ENCODE measurements around the gene RAB21. TPM values are rescaled to one million over a fixed set of nuclear protein-coding genes. Genes with fewer than 3 reads are reported as not detected.

RAB21 gene, protein sequence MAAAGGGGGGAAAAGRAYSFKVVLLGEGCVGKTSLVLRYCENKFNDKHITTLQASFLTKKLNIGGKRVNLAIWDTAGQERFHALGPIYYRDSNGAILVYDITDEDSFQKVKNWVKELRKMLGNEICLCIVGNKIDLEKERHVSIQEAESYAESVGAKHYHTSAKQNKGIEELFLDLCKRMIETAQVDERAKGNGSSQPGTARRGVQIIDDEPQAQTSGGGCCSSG
- total RNA-seq: 10 to 100 TPM; 90.5 to 97.5 (median 92.4) TPM

DNA sequence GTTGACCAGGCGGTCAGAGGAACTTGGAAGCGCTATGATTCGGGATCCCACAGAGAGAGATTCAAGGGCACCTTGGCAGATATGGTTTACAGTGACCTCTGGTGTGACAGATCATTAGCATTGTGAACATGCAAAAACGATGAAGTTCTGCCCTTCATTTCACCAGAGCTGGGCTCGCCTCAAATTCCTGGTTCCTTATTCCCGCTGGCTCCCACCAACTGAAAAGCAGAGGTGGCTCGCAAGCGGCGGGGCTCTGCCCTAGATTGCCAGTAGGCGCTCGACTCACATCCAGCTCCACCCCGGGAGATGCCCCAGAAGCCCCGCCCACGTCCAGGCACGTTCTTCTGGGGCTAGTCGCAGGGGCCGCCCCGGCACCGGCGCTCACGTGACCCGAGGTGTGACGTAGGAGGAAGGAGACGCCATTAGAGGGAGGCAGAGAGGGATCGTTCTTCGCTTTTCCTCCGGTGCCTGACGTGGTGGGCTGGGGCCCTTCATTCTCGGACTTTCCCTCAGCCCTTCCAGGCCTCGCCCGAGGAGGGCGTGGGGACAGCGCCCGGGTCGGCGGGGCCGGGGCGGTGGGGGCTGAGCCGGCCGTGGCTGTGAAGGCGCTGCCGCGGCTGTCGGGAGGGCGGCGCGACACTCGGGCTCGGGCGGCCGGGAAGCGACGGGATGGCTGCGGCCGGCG lies at the start of gene RAB21:
TSS of gene RAB21 (plus strand) at position 403 of the 685 bp plus-strand sequence. CDS start at position 670, 267 bp downstream.
- peaks cover 4% of the 10 kb centered on the region for H3K27me3 Mint-ChIP-seq (ENCODE audit: low read depth)
- H3K36me3 Mint-ChIP-seq (ENCODE audit: insufficient read depth): peaks cover 29% of the 10 kb centered on the region
- ATAC-seq (peak; percentile 91 to 93), DNase-seq (peak; percentile 99)
- H3K9me3 Mint-ChIP-seq: peaks cover 8% of the 10 kb centered on the region
- peak within 1 kb of the TSS; percentile 95 for H3K4me3 Mint-ChIP-seq
- H3K4me1 Mint-ChIP-seq (ENCODE audit: low read depth): peaks cover 35% of the 10 kb centered on the region

DNA sequence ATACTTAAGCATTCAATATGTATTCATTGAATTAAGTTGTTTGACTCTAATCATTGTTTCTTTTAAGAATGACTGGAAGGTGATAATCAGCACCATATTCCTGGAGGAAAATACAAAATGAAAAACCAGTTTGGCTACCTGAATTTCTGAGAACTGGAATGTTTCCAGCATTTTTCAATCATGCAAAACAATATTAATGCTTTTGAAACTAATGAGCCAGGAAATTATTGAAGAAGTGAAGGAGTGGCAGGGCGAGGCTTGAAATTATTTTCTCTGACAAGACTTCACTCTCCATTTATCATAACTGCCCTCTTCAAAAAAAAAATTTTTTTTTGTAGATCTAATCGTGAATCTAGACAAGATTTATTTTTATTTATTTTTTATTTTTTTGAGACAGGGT lies 49.7 kb upstream of the RAB21 start:
- no peak for ATAC-seq
- Mint-ChIP-seq H3K36me3 (ENCODE audit: insufficient read depth) (peaks cover 19% of the 10 kb centered on the region), H3K4me3 (no peak overlapping the region), H3K27me3 (ENCODE audit: low read depth) (no peaks in the 10 kb centered on the region), H3K9me3 (no peaks in the 10 kb centered on the region), H3K4me1 (ENCODE audit: low read depth) (peaks cover 10% of the 10 kb centered on the region)
- DNase-seq: no peak

DNA sequence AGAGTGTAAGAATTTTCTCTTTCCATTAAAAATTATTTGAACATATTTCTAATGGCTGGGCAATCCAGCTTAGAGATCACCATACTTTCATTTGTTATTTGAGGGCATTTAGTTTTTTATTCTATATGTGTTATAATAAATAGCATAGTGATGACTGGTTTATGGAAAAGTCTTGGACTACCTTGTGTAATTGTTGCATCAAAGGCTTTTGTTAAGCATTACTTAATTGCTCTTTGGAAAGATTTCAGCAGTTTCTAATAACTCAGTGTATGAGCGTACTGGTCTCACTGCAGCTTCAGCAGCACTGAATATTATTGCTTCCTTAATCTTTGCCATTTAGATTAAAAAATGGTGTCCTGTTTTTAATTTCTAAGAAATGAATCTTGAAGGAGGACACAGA lies 46.0 kb upstream of the RAB21 start:
- H3K36me3 Mint-ChIP-seq (ENCODE audit: insufficient read depth): peaks cover 8% of the 10 kb centered on the region
- no peak for ATAC-seq
- H3K9me3 Mint-ChIP-seq: peaks cover 18% of the 10 kb centered on the region
- no peak overlapping the region for H3K4me3 Mint-ChIP-seq
- DNase-seq: no peak
- H3K27me3 Mint-ChIP-seq (ENCODE audit: low read depth): no peaks in the 10 kb centered on the region
- H3K4me1 Mint-ChIP-seq (ENCODE audit: low read depth): peaks cover 10% of the 10 kb centered on the region

DNA sequence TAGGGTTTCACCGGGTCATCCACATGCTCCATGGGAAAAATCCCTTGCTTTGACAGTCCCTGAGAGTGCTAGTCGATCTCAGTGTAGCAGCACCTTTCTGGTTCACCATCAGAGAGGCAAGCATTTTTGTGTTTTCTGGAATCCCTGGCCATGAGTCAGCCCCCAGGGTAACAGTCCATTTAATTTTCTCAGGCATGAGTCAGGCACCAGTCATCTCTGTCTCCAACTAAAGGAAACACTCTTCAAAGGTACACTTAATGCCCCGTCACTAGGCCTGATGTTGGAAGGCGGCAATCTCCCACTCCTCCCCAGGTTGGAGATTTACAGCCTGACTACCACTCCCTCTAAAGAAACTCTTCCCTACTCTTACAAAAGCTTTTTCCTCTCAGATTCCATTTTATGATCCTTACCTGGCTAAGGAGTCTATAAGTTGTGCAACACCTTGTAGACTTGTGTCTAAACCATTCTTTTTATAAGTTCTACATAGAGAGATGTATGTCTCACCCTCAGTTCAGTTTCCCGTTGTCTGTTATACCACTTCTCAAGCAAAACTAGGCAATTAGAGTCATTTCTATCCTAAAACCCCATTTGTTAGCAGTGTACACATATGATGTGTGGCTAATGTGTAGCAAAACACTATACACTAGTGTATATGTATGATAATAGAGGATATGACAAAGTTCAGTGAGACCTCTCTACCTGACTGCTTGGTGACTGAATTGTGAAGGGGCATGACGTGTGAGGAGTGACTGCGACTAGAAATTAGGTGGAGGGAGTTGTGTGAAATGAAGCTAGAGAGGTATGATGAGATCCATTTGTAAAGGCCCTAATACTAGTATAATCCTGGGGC lies 44.2 kb upstream of the RAB21 start:
- Mint-ChIP-seq H3K4me3 (no peak overlapping the region), H3K4me1 (ENCODE audit: low read depth) (peaks cover 10% of the 10 kb centered on the region), H3K27me3 (ENCODE audit: low read depth) (no peaks in the 10 kb centered on the region), H3K9me3 (peaks cover 27% of the 10 kb centered on the region), H3K36me3 (ENCODE audit: insufficient read depth) (peaks cover 5% of the 10 kb centered on the region)
- no peak for ATAC-seq
- DNase-seq: no peak

DNA sequence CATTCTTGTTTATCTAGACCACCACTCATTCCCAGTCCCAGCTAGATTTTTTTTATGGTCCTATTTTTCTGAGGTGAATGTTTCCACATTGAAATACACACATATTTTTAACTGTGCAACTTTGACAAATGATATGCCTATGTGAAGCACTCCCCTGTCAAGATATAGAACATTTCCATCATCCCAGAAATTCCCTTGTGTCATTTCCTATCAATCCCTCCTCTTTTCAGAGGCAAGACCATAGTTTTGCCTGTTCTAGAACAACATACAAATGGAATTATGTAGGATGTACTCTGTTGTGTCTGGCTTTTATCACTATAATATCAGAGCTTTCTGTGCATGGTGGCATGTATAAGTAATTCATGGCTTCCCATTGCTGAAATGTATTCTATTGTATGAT lies 36.1 kb upstream of the RAB21 start:
- Mint-ChIP-seq H3K4me3 (no peak overlapping the region), H3K36me3 (ENCODE audit: insufficient read depth) (no peaks in the 10 kb centered on the region), H3K4me1 (ENCODE audit: low read depth) (no peaks in the 10 kb centered on the region), H3K9me3 (peaks cover 18% of the 10 kb centered on the region), H3K27me3 (ENCODE audit: low read depth) (no peaks in the 10 kb centered on the region)
- DNase-seq (no peak), ATAC-seq (no peak)

DNA sequence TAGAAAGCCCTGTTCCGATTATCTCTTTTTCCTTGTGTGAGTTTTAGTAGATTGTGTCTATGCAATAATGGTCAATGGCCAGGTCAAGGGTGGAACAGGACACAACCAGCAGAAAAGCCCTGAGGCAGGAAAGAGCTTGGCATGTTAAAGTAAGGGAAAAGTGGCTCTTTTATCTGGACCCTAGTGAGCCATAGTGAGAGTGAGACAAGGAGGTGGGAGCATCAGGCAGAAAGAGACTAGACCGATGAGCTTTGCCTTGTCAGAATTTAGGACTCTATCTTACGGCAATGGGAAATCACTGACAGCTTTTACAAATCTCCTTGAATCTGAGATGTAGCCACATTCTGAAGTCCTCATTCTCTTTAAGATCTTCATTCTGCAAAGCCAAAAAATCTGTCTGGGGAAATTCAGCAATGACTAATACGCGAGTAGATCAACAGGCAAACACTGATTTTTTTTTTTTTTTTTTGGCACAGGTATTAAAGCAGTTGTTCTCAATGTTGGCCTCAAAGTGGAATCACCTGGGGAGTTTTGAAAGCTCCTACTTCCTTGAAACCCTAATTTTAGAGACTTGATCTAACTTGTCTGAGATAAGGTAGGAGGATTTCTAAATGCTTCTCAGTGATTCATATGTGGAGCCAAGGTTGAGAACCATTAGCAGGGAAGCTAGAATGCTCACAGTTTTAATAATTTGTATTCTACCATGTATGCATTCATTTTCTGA lies 34.9 kb upstream of the RAB21 start:
- no peak overlapping the region for H3K4me3 Mint-ChIP-seq
- no peaks in the 10 kb centered on the region for H3K27me3 Mint-ChIP-seq (ENCODE audit: low read depth)
- ATAC-seq (no peak), DNase-seq (no peak)
- H3K9me3 Mint-ChIP-seq: peaks cover 13% of the 10 kb centered on the region
- H3K4me1 Mint-ChIP-seq (ENCODE audit: low read depth): no peaks in the 10 kb centered on the region
- H3K36me3 Mint-ChIP-seq (ENCODE audit: insufficient read depth): no peaks in the 10 kb centered on the region

DNA sequence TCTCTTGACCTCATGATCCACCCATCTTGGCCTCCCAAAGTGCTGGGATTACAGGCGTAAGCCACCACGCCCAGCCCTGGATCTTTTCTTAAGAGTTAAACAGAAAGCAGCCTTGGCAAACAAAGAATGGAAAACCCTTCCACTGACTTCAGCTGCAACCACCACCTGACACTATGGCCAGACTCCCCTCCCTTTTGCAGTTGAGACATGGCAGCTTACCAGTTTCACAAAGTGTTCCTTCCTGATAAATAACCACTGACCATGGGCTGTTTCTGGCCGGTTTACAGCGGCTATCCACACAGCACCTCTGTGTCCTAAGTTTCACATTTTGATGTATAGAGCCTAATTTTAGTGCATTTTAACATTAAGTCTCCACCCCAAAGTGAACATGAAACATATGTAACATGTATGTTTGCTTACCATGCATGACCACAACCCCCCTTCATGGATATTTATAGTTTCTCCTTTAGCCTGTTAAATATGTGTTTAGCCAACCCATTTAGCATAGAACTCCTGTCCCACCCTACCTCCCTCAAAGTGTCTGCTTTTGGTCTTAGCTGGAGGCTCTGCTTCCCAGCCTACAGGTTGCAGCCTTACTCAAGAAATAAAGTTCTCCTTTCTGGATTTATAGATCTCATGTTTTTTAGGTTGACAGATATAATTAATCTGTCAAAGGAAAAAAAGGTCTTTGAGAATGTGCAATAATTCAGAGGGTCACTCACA lies 32.7 kb upstream of the RAB21 start:
- H3K9me3 Mint-ChIP-seq: no peaks in the 10 kb centered on the region
- ATAC-seq (no peak), DNase-seq (no peak)
- peaks cover 7% of the 10 kb centered on the region for H3K27me3 Mint-ChIP-seq (ENCODE audit: low read depth)
- H3K4me1 Mint-ChIP-seq (ENCODE audit: low read depth): no peaks in the 10 kb centered on the region
- no peaks in the 10 kb centered on the region for H3K36me3 Mint-ChIP-seq (ENCODE audit: insufficient read depth)
- no peak overlapping the region for H3K4me3 Mint-ChIP-seq

DNA sequence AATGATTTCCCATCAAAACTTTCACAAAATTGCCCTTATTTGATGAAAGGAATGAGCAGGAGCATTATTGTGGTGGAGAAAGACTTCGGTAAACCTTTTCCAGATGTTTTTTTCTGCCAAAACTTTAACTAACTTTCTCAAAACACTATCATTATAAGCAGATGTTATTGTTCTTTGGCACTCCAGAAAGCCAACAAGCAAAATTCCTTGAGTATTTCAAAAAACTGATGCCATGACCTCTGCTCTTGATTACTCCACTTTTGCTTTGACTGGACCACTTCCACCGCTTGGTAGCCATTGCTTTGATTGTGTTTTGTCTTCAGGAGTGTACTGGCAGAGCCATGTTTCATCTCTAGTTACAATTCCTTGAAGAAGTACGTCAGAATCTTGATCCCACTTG lies 29.7 kb upstream of the RAB21 start:
- Mint-ChIP-seq H3K4me3 (no peak overlapping the region), H3K4me1 (ENCODE audit: low read depth) (no peaks in the 10 kb centered on the region), H3K36me3 (ENCODE audit: insufficient read depth) (no peaks in the 10 kb centered on the region), H3K9me3 (no peaks in the 10 kb centered on the region), H3K27me3 (ENCODE audit: low read depth) (peaks cover 7% of the 10 kb centered on the region)
- no peak for DNase-seq
- ATAC-seq: no peak

DNA sequence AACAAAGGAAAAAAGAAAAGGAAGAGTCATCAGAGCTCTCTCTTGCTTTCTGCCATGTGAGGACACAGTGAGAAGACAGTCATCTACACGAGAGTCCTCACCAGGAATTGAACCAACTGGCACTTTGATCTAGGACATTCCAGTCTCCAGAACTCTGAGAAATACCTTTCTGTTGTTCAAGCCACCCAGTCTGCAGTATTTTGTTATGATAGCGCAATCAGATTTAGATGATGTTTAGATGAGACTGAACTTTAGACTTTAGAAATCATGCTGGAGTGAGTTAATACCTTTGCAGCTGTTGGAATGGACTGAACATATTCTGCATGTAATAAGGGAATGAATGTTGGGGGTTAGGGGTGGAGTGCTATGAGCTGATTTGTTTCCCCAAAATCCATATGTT lies 28.1 kb upstream of the RAB21 start:
- DNase-seq (no peak), ATAC-seq (no peak)
- Mint-ChIP-seq H3K27me3 (ENCODE audit: low read depth) (peaks cover 7% of the 10 kb centered on the region), H3K9me3 (no peaks in the 10 kb centered on the region), H3K36me3 (ENCODE audit: insufficient read depth) (no peaks in the 10 kb centered on the region), H3K4me3 (no peak overlapping the region), H3K4me1 (ENCODE audit: low read depth) (no peaks in the 10 kb centered on the region)

DNA sequence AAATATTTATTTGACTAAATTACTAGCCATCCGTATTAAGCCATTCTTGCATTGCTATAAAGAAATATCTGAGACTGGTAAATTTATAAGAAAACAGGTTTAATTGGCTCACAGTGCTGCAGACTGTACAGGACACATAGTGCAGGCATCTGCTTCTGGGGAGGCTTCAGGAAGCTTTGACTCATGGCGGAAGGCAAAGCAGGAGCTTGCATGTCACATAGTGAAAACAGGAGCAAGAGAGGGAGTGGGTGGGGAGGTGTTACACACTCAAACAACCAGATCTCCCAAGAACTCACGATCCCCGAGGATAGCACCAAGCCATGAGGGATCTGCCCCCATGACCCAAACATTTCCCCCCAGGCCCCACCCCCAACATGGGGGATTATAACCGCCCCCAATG lies 26.7 kb upstream of the RAB21 start:
- Mint-ChIP-seq H3K27me3 (ENCODE audit: low read depth) (peaks cover 7% of the 10 kb centered on the region), H3K4me1 (ENCODE audit: low read depth) (no peaks in the 10 kb centered on the region), H3K9me3 (no peaks in the 10 kb centered on the region), H3K36me3 (ENCODE audit: insufficient read depth) (no peaks in the 10 kb centered on the region), H3K4me3 (no peak overlapping the region)
- no peak for DNase-seq
- no peak for ATAC-seq

DNA sequence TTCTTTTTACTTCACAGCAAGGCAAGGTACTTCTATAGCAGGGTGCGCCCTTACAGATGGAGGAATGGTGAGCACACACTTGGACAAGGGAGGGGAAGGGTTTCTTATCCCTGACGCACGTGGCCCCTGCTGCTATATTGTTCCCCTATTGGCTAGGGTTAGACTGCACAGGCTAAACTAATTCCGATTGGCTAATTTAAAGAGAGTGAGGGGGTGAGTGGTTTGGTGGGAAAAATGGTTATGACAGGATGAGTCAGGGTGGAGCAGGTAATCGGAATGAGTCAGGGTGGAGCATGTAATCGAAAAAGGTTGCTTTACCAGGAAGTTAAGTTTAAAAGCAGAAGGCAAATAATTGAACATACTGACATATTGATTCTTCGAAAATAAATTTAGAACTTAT lies 23.7 kb upstream of the RAB21 start:
- no peaks in the 10 kb centered on the region for H3K27me3 Mint-ChIP-seq (ENCODE audit: low read depth)
- no peaks in the 10 kb centered on the region for H3K9me3 Mint-ChIP-seq
- no peaks in the 10 kb centered on the region for H3K36me3 Mint-ChIP-seq (ENCODE audit: insufficient read depth)
- DNase-seq (no peak), ATAC-seq (no peak)
- H3K4me3 Mint-ChIP-seq: no peak overlapping the region
- H3K4me1 Mint-ChIP-seq (ENCODE audit: low read depth): no peaks in the 10 kb centered on the region

DNA sequence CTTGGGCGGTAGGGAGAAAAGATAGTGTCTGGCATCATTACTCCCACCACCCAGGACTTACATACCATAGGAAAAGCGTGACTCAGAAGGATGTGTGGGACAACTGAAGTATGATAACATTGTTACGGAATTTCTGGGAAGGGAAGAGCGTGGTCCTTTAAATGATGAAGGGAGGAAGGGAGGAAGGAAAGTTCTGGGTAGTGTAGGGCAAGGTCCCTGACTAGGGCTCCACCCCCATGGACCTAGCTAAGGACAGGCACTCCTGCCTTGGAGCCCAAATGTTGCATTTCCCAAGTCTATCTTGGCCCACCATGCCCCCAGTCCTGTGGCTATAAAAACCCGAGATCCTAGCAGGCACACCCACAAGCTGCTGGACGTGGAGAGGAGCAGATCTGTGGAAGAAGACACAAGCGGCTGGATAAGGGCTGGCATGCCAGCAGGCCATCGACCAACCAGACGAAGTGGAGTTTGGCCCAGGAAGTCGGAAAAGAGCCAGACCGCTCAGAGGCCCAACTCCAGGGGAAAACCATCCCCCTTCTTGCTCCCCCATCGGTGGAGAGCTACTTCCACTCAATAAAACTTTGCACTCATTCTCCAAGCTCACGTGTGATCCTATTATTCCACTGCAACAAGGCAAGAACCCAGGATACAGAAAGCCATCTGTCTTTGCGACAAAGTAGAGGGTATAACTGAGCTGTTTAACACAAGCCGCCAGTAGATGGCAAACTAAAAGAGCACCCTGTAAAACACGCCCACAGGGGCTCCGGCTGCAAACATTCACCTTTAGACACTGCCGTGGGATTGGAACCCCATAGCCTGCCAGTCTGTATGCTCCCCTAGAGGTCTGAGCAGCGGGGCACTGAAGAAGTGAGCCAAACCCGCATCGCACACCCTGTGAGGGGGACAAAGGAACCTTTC lies 23.0 kb upstream of the RAB21 start:
- ATAC-seq (no peak), DNase-seq (no peak)
- Mint-ChIP-seq H3K4me3 (no peak overlapping the region), H3K27me3 (ENCODE audit: low read depth) (no peaks in the 10 kb centered on the region), H3K9me3 (no peaks in the 10 kb centered on the region), H3K4me1 (ENCODE audit: low read depth) (no peaks in the 10 kb centered on the region), H3K36me3 (ENCODE audit: insufficient read depth) (no peaks in the 10 kb centered on the region)

DNA sequence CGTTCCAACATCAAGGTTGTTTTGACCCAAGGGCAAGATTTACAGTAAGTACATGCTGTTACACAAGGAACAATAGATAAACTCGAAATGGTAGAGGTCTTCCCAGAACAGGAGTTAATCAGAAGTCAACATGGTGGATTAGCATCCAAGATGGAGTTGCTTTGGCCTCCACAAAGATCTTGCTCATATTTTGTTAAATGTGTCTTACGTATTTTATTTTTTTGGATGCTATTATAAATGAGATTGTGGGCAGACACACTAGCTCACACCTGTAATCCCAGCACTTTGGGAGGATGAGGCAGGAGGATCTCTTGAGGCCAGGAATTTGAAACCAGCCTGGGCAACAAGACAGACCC lies 22.3 kb upstream of the RAB21 start:
- H3K36me3 Mint-ChIP-seq (ENCODE audit: insufficient read depth): no peaks in the 10 kb centered on the region
- no peaks in the 10 kb centered on the region for H3K4me1 Mint-ChIP-seq (ENCODE audit: low read depth)
- ATAC-seq (no peak), DNase-seq (no peak)
- no peak overlapping the region for H3K4me3 Mint-ChIP-seq
- no peaks in the 10 kb centered on the region for H3K27me3 Mint-ChIP-seq (ENCODE audit: low read depth)
- H3K9me3 Mint-ChIP-seq: no peaks in the 10 kb centered on the region

All from activated T-cell treated with anti-CD3 and anti-CD28 coated beads, Interleukin-2, amount 50 U/mL, for 4 hours (primary cell).